Endodermal cell (in vitro differentiated cells): ENCODE data around the gene KCNT2. TPM values are rescaled to one million over a fixed set of nuclear protein-coding genes. Genes with fewer than 3 reads are reported as not detected.

Source experiments
- DNase-seq: peaks from one replicate; pipeline ENCODE4 v3.0.0-alpha.2; 2017
- H3K27ac ChIP-seq: 2 replicates; pipeline ENCODE4 v1.5.1; 2013; ENCODE audit warnings: mild to moderate bottlenecking, low read depth, low read length, moderate library complexity
- H3K27me3 ChIP-seq: 2 replicates; pipeline ENCODE4 v1.6.1; 2013; ENCODE audit warnings: mild to moderate bottlenecking, low read length, moderate library complexity; ENCODE audit not compliant: insufficient read depth, control insufficient read depth, poor library complexity, severe bottlenecking
- H3K36me3 ChIP-seq: 2 replicates; pipeline ENCODE4 v1.7.0; 2013; ENCODE audit warnings: mild to moderate bottlenecking, low read length, moderate library complexity; ENCODE audit not compliant: control insufficient read depth, insufficient read depth
- H3K4me1 ChIP-seq: one replicate; pipeline ENCODE4 v1.7.0; 2013; ENCODE audit warnings: low read length; ENCODE audit not compliant: control insufficient read depth, insufficient read depth
- H3K4me3 ChIP-seq: 2 replicates; pipeline ENCODE4 v1.5.1; 2013; ENCODE audit warnings: mild to moderate bottlenecking, low read length, moderate library complexity
- H3K9ac ChIP-seq: 2 replicates; pipeline ENCODE4 v1.6.1; 2013; ENCODE audit warnings: mild to moderate bottlenecking, low read length, moderate library complexity; ENCODE audit not compliant: poor library complexity, severe bottlenecking; ENCODE audit errors: extremely low read depth
- H3K9me3 ChIP-seq: 2 replicates; pipeline ENCODE4 v1.6.1; 2013; ENCODE audit warnings: mild to moderate bottlenecking, low read length, moderate library complexity; ENCODE audit not compliant: control insufficient read depth
- H3K27ac Mint-ChIP-seq: 2 replicates; pipeline ENCODE4 v1.8.0; 2020; ENCODE audit warnings: mixed read lengths
- H3K27me3 Mint-ChIP-seq: 2 replicates; pipeline ENCODE4 v1.8.0; 2021; ENCODE audit warnings: mild to moderate bottlenecking, mixed read lengths; ENCODE audit not compliant: insufficient read depth
- H3K36me3 Mint-ChIP-seq: 2 replicates; pipeline ENCODE4 v1.8.0; 2020; ENCODE audit warnings: low read depth, mixed read lengths
- H3K4me1 Mint-ChIP-seq: 2 replicates; pipeline ENCODE4 v1.8.0; 2020; ENCODE audit warnings: mixed read lengths
- H3K4me3 Mint-ChIP-seq: 2 replicates; pipeline ENCODE4 v1.8.0; 2020; ENCODE audit warnings: mild to moderate bottlenecking, moderate library complexity, mixed read lengths
- H3K9me3 Mint-ChIP-seq: 2 replicates; pipeline ENCODE4 v1.8.0; 2020; ENCODE audit warnings: mild to moderate bottlenecking, mixed read lengths
- CTCF ChIP-seq: fragments of 200-600 bp; sonication (generic); conservative IDR thresholded peaks from 2 replicates; pipeline ENCODE4 v1.5.0; 2021; ENCODE audit warnings: antibody characterized with exemption, mild to moderate bottlenecking
- WGBS, 2 experiments: methylation state at CpG; one replicate each; pipeline versions ENCODE4 v1.1.5 to v1.1.7; 2013; ENCODE audit warnings: missing lambda C conversion rate in 2 of 2, mixed read lengths in 1 of 2; ENCODE audit not compliant: insufficient coverage in 1 of 2, insufficient read length in 1 of 2; 5-methylcytosine and 5-hydroxymethylcytosine counted together
- total RNA-seq, 2 donors: library from RNA; stranded (reverse); fragmentation: NEBNext Ultra II Directional in 1 of 2; extraction: Animal tissue kit (Norgen Biotek cat#: 25700) in 1 of 2; gene quantifications; 2 replicates in 1 of 2; 3 replicates in 1 of 2; pipeline ENCODE4 v1.2.1, GENCODE V29; 2021

KCNT2 gene
- total RNA-seq, 2 donors from 2014 or later = 9.1 to 12.1 TPM

DNA sequence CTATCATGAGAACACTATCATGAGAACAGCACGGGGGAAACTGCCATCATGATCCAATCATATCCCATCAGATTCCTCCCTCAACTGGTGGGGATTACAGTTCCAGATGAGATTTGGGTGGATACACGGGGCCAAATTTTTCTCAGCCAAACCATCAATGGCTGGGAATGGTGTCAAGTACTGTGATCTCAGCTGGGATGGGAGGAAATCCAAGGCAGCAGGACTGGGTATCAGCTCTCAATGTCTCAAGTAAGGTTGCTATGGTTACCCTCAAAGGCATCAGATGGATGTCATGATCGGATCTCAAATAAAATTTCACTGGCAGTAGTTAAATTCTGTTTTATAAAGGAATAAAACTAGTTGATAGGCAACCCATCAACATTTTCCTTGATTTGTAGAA, 399.0 kb downstream of the KCNT2 start:
- Histone ChIP-seq H3K9ac (no peak overlapping the region), H3K4me3 (no peak overlapping the region), H3K27me3 (no peaks in the 10 kb centered on the region), H3K9me3 (no peaks in the 10 kb centered on the region), H3K27ac (no peak overlapping the region), H3K4me1 (no peaks in the 10 kb centered on the region), H3K36me3 (no peaks in the 10 kb centered on the region)
- no peak overlapping the region for H3K27ac Mint-ChIP-seq
- H3K4me1 Mint-ChIP-seq = no peaks in the 10 kb centered on the region
- no peak overlapping the region for H3K4me3 Mint-ChIP-seq
- no peaks in the 10 kb centered on the region for H3K27me3 Mint-ChIP-seq
- no peaks in the 10 kb centered on the region for H3K9me3 Mint-ChIP-seq
- DNase-seq = no peak
- WGBS, 2 experiments = 83 to 87% methylated on average over 2 to 3 of the region's 3 CpGs
- no peak for TF ChIP-seq CTCF
- no peaks in the 10 kb centered on the region for H3K36me3 Mint-ChIP-seq

DNA sequence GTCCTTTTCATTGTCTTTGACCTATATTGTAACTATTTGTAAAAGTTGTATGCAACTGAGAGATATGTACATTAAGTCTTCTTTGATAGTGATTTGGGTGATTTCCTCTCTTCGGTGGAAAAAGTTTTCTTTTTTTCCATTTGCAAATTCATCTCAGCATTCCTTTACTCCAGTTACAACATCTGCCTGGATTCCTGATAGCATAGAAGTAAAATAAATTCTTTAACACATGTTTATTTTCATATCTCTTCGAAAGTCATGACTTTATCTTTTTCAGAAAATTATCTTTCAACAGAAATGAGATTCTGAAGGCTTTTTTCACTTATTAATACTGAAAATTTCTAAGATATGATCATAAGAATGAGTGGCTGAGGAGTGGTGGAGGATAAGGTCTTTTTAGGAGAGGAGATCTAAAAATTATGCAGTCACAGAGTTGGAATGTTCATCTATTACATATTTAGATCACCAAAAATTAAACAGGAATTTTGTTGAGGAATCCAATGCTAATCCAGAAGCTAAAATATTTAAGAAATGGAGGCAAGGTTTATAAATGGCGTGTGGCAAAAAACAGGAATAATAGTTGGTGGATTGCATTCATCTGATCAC, 400.5 kb downstream of the KCNT2 start:
- H3K9me3 ChIP-seq = no peaks in the 10 kb centered on the region
- Mint-ChIP-seq H3K27me3 (no peaks in the 10 kb centered on the region), H3K9me3 (no peaks in the 10 kb centered on the region), H3K36me3 (no peaks in the 10 kb centered on the region), H3K4me3 (no peak overlapping the region), H3K27ac (no peak overlapping the region), H3K4me1 (no peaks in the 10 kb centered on the region)
- H3K4me1 ChIP-seq = no peaks in the 10 kb centered on the region
- no peak overlapping the region for H3K4me3 ChIP-seq
- no peak for DNase-seq
- WGBS, 2 experiments = 89 to 100% methylated on average over 1 to 3 of the region's 3 CpGs
- H3K27me3 ChIP-seq = no peaks in the 10 kb centered on the region
- H3K9ac ChIP-seq = no peak overlapping the region
- TF ChIP-seq CTCF = no peak
- no peak overlapping the region for H3K27ac ChIP-seq
- no peaks in the 10 kb centered on the region for H3K36me3 ChIP-seq

GRCh38 chr1:196205882-196206281, 402.4 kb downstream of the KCNT2 start:
- H3K9me3 ChIP-seq = no peaks in the 10 kb centered on the region
- H3K9ac ChIP-seq = no peak overlapping the region
- no peaks in the 10 kb centered on the region for H3K36me3 Mint-ChIP-seq
- H3K36me3 ChIP-seq = no peaks in the 10 kb centered on the region
- WGBS, 2 experiments = 100% methylated on average over 1 of the region's 2 CpGs; no CpG with 5 or more reads in 1 of the 2 experiments
- H3K27ac Mint-ChIP-seq = no peak overlapping the region
- no peak overlapping the region for H3K4me3 ChIP-seq
- no peaks in the 10 kb centered on the region for H3K9me3 Mint-ChIP-seq
- no peak overlapping the region for H3K4me3 Mint-ChIP-seq
- peaks cover 3% of the 10 kb centered on the region for H3K4me1 ChIP-seq
- no peak for TF ChIP-seq CTCF
- no peaks in the 10 kb centered on the region for H3K4me1 Mint-ChIP-seq
- H3K27ac ChIP-seq = no peak overlapping the region
- no peak for DNase-seq
- H3K27me3 ChIP-seq = no peaks in the 10 kb centered on the region
- no peaks in the 10 kb centered on the region for H3K27me3 Mint-ChIP-seq
